Hematopoietic multipotent progenitor cell treated with erythropoietin and hydrocortisone succinate and interleukin-3 and kit ligand, for 17 days (in vitro differentiated cells): ENCODE measurements around the gene SPHK1.

ENCODE experiments used
- DNase-seq: peaks from one replicate; pipeline ENCODE4 v3.0.0-alpha.2; 2015; ENCODE audit warnings: low spot score

Gene SPHK1

DNA sequence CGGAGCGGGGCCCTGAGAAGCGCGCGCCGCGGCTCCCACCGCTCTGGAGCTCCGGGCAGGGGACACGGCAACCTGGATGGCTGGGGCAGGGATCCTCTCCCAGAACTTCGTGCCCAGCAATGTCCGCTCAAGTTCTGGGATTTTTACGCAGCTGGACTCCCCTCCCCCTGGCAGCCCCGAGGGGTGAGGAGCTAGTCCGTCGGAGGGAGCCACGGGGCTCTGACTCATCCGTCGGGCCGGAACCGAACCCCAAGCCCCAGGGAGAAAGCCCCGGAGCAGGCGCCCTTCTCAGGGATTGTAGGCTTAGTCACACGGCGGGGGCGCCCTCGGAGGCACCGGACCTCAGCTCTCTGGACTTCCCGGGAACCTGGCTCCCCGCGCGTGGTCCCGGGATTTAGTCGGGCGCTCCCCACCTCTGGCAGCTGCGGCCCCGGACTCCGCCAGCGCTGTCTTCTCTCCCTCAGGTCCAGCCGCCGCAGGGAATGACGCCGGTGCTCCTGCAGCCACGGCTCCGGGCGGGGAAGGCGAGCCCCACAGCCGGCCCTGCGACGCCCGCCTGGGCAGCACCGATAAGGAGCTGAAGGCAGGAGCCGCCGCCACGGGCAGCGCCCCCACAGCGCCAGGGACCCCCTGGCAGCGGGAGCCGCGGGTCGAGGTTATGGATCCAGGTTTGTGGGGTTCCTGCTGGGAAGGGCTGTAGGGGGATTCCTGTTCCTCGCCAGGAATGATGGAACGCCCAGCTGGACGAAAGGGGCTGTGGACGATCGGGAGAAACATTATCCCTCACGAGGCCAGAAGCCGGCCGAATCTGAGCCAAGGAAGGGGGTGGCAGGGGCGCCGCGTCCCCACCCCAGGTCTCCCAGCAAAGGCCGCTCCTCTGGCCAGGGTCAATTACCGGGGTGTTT, 830 bp downstream of the SPHK1 start:
- peak; percentile 59 for DNase-seq

- DNase-seq, result peak; percentile 83
These were observed 1.7 kb downstream of the SPHK1 start for GRCh38 chr17:76385892-76386786.

- DNase-seq, result no peak
These were observed 2.8 kb downstream of the SPHK1 start for GRCh38 chr17:76386966-76387765.

DNA sequence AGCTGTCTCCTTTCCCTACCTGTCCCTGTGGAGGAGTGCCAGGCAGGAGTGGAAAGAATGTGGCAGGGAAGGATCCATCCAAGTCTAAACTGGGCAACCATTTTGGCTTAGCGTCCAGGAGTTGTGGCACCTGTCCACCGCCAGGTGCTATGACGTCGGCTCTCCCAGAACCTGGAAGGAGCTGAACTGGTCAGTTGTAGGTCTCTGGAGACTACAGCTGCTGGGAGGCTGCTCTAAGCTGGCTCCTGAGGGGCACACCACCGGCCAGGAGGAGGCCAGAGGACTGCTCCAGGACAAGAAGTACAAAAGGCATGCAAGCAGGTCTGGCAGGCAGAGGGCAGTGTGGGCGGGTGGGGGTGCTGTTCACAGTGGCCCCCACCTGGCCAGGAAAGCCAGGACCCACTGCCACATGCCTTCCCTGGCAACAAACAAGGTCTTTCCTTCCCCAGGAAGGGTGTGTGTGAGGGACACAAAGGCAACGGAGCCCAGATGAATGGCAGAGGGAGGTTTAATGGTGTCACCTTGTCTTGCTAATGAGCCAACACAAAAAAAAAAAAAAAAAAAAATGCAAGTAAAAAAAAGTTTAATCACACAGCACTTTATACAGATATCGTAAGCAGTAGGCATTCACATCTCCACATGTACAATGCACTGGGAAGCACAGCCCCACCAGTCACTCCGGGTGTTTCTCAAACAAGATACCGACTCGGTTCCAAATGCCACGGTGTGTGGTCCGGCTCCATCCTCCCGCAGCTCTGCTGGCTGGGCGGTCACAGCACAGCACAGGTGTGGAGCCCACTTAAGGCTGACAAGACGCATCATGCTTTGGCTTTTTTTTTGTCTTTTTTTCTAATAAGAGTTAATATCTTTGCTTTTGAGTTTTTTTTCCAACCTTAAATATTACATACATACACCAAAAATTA, 4.8 kb downstream of the SPHK1 start:
- no peak for DNase-seq

DNA sequence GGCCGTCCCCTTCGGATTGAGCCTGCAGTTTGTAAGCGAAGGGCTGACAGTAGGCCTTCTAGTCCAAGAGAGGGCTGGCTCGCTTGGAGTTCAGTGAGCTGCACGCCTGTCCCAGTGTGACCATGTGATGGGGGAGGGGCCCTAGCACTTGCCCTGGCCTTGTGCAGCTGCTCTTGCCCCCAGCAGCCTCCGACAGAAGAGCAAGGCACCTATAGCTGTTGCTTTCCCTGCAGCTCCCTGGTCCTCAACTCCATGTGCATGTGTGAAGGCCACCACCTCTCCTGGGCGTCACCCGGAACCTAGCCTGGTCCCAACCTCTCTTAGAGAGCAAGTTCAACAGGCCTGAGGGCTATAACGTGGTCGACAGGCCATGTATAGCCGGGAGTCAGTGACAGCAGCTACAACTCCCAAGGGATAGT, 5.6 kb downstream of the SPHK1 start:
- no peak for DNase-seq

- no peak for DNase-seq
These were observed 6.8 kb downstream of the SPHK1 start for GRCh38 chr17:76391200-76391715.

DNA sequence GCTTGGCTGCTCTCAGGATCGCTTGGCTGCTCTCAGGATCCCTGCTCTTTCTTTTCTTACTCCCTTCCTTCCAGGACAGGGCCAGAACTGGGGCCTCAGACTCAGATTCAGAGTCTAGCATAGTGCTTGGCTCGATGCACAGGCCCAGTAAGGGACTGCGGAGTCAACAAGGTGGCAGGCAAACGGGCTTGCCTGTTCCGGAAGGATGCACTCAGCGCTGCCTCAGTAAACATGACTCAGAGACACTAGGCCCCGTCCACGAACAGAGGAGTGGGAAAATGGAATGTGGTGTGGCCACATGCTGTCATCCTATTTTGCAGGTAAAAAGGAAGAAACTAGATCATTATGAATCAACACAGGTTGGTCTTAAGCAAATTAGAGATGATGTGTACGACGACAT, 9.8 kb downstream of the SPHK1 start:
- DNase-seq, result no peak

DNA sequence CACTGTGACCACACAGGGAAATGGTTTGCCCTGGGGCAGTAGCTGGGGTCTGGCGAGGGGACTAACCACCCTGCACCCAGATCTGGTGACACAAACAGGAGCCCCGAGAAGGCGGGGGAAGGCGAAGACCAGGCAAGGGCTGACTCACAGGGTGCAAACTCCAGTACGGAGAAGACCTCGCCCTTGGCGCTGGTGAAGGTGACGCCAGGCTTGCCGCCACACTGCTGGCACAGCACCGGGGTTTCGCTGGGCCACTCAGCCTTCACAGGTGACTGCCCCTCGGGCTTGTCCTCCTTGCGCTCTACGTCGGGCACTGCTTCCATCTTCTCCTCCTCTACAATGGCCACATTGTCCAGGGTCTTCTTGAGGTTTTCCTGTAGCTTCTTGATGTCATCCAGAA, 11.6 kb downstream of the SPHK1 start:
- no peak for DNase-seq

GRCh38 chr17:76397184-76397583, 12.8 kb downstream of the SPHK1 start:
- DNase-seq, result no peak

- DNase-seq, result peak; percentile 89
These were observed 13.5 kb downstream of the SPHK1 start for GRCh38 chr17:76397687-76398522.

GRCh38 chr17:76398523-76399174, 14.2 kb downstream of the SPHK1 start:
- no peak for DNase-seq

- no peak for DNase-seq
These were observed 15.1 kb downstream of the SPHK1 start for GRCh38 chr17:76399175-76400172.

GRCh38 chr17:76402711-76403110, 18.3 kb downstream of the SPHK1 start:
- no peak for DNase-seq

GRCh38 chr17:76404256-76404655, 19.8 kb downstream of the SPHK1 start:
- DNase-seq, result no peak

GRCh38 chr17:76404976-76405563, 20.7 kb downstream of the SPHK1 start:
- DNase-seq, result no peak

GRCh38 chr17:76405607-76405966, 21.2 kb downstream of the SPHK1 start:
- no peak for DNase-seq

GRCh38 chr17:76405967-76406647, 21.7 kb downstream of the SPHK1 start:
- peak; percentile 90 for DNase-seq
